Putamen (tissue), 1 donor: ENCODE measurements around the gene RALGPS1.

Source experiments
- DNase-seq: peaks from one replicate; pipeline ENCODE4 v3.0.0-alpha.2; 2016; ENCODE audit warnings: low spot score

RALGPS1 gene

DNA sequence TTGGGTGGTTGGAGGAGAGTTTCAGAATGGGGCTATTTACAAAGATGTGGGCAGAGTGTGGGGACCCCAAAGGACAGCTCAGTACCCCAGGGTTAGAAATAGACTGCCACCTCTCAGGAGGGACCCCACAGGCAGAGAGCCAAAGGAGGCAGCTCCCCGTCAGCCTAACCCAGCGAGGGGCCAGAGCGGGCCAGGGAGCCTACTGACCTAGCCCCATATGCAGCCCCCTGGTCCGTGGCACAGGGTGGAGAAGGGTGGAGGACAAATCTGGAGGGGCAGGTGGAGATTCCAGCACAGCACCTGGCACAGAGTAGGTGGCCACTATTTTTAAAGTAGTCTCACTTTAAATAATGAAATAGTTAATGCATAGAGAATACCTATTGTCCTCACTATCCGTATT, 275.0 kb downstream of the RALGPS1 start:
- DNase-seq = no peak

DNA sequence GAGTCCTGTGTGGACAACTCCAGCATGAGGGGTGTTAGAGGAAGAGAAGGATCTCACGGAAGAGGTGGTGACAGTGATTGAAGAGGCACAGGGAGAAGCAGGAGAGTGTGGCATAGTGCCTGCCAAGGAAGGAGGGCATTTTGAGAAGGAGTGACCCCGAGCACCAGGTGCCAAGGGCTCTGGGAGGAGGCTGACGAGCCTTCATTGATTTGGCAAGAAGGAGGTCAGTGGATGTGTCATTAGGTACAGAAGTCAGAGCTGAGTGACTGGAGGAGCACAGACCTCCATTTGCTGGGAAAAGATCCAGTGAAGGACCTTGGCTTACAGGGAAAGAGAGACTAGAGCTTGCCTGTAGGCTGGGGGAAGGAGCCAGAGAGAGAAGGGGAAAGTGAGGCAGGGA, 278.2 kb downstream of the RALGPS1 start:
- DNase-seq = no peak

DNA sequence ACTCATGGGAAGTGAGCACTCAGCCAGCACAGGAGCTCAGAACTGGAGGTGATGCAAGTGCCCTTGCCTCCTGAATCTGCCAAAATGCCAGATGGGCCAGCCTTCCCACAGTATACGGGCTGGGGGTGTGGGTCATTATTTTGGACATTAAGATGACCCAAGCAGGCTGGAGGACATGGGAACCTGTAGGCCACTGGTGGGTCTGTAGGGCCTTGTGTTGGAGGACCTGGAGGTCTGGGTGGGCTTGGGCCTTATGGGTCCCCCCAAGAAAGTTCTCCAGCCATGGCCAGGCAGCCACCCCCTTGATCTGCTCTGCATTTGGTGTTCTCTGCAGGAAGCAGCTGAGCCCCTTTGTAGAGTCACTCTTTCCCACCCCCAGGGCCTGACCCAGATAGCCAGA, 278.9 kb downstream of the RALGPS1 start:
- DNase-seq = no peak

- no peak for DNase-seq
Measured at GRCh38 chr9:127194881-127195713, 280.5 kb downstream of the RALGPS1 start.

DNA sequence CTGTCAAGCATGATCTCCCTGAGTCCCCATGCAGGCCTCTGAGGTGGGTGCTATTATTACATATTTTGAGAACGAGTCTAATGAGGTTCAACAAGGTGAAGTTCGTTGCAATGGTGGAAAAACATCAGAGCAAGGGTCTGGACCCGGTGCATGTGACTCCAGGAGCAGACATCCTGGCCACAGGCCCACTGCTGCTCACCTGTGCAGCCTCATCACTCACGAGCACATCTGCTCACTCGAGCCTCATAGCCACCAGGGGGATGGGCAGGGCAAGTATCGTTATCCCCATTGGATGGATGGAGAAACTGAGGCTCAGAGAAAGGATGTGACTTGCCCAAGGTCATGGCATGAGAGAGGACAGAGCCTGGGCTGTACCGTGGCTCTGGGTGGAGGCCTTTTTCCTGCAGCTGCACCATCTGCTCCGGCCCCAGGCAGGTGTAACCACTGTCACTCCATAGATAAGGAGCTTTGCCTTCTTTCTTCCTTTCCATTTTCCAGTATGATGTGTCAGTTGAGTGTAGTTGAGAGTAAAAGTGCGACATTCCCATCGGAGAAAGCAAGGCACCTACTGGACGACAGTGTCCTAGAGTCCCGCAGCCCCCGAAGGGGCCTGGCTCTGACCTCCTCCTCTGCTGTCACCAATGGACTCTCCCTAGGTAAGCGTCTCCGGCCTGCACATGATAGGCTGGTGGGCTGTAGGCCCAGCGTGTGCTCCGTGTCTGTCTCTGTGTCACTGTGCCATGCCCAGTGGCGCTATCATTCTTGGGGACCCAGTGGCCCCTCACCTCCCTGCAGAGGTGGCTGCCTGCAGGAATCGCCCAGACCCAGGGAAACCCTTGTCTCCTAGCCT, 281.6 kb downstream of the RALGPS1 start:
- DNase-seq = no peak

DNA sequence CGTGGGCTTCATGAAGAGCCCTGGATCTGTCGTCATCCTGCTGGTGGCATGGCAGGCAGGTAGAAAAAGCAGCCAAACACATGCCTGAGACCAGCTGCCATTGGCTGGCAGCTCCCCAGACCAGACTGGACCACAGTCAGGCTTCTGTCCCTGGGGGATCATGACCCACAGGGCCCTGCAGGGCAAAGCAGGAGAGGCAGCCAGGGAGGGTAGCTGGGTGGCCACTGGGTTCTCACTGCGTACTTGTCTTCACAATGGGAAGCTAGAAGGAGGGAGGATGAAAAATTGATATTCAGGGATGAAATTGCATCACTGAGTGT, 282.2 kb downstream of the RALGPS1 start:
- DNase-seq = no peak

DNA sequence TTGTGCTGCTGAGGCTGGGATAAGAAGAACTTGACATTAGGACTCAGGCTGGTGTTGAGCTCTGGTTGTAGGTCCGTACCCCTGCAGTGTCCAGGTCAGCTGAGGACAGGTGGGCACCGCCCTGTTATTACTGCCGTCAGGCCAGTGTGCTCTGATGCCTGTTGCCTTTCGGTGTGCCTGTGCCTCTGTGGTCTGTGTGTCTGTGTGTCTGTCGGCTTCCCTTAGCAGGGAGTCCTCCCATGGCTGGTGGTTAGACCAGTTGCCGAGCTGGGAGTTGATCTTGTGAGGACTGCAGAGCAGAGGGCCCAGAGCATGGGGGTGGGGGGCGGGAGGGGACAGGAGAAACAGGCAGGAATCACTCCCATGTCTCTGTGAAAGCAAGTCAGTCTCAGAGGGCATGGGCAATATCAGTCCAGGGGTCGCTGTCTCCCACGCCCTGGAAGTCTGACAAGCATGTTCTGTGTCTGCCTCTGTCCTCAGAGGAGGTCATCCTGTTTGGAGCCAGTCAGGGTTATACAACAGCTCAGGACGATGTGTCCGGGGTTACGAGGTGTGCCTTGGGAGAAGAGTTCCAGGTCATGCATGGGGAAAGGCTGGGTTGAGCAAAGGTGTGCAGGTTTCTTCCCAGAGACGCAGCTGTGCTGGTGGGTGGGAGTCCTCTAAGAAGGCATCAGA, 282.7 kb downstream of the RALGPS1 start:
- DNase-seq = no peak

GRCh38 chr9:127197861-127198430, 283.4 kb downstream of the RALGPS1 start:
- no peak for DNase-seq

GRCh38 chr9:127198587-127198986, 284.0 kb downstream of the RALGPS1 start:
- DNase-seq = no peak

DNA sequence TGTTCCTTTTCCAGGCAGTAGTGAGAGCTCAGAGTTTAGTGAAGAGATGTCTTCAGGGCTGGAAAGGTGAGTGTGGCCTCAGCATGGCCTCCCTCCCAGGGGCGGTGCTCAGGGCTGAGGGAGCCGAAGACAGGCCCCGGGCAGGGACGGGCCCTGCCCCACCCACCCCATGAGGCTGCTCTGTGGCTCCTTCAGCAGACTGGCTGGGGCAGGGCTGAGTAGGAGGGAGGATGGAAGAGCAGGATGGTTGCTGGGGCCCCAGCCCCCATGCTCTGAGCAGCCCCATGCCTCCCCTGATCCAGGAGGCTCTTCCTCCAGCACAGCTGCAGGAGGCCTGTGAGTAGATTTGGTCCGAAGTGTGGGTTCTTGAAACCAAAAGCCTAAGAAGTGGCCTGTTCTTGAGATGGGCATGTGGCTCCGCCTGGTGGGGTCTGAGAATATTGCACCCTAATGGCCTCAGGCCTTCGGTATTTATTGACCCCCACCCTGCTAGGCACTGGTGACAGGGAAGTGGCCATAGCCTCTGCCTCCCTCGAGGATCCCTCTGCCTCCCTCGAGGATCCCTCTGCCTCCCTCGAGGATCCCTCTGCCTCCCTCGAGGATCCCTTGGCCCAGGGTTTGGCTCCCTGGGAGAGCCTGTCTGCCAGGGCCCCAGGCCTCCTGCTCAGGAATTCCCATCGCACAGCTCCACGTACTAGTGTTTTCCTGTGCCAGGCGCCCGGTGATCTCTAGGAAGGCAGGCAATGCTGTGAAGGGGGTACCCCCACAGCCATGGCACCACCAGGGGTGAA, 284.6 kb downstream of the RALGPS1 start:
- DNase-seq = peak; percentile 72

GRCh38 chr9:127200106-127200862, 285.7 kb downstream of the RALGPS1 start:
- no peak for DNase-seq

DNA sequence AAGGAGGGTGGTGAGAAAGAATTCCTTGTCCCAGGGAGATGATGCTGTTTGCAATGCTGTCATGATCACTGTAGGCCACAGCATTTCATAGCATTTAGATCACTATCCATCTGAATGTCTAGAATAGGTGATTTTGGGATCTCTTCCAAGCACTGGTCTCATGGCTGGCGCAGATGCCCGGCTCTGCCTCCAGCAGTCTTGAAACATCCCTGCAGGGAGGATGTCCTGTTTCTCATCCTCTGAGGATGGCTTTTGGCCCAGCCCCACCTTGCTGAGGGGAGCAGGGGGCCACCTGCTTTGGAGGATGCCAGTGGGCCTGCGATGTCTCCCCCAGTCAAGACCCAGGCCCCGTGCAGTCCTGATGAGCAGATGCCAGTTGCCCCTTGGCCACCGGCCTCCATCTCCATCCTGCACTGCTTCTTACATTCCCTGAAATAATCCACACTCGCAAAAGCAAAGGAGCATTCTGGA, 286.5 kb downstream of the RALGPS1 start:
- DNase-seq = no peak

DNA sequence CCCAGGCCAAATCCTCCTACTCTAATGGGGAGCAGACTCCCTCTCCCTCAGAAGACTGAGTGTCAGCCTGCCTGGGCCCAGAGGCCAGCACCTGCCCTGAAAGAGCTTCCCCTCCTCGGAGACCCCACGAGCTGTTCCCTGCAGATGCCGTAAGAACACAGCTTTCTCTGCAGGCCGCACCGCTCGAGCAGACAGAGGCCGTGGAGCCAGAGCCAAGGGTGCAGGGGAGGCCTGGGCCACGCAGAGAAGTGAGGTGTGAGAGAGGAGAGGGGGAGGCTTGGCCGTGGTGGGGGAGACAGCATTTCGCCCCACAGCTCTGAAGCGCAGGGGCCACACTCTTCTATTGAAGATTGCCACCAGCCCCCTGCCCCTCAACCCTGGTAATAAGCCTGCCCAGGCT, 287.1 kb downstream of the RALGPS1 start:
- DNase-seq = no peak

DNA sequence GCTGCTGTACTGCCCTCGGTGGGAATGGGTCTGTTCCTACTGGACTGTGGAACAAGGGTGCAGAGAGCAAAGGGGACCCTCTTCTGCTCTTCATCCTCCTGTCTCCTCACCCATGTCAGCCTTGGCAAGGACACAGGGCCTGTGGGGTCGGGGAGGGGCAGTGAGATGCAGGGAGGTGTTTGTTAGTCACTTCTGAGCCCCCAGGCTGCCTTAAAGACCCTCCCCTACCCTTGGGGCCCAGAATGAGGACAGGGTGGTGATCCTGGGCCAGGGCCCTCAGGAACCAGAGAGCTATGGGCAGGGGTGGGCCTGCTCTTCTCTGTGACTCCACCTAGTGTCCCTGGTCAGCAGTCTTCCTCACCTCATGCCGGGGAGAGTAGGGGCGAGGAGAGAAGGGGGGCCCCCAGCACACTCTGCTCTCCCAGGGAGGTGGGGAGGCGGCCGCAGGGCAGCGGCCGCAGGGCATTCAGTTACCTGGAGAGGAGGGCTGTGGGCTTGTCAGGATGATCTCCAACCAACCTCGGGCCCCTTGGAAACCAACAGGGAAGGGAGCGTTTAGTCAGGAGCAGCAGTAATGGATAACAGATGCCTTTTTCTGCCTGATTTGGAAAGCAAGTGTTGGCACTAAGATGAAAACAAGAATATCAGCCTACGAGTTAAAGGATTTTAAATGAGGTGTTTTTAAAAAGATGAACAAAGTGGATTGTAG, 288.0 kb downstream of the RALGPS1 start:
- no peak for DNase-seq

DNA sequence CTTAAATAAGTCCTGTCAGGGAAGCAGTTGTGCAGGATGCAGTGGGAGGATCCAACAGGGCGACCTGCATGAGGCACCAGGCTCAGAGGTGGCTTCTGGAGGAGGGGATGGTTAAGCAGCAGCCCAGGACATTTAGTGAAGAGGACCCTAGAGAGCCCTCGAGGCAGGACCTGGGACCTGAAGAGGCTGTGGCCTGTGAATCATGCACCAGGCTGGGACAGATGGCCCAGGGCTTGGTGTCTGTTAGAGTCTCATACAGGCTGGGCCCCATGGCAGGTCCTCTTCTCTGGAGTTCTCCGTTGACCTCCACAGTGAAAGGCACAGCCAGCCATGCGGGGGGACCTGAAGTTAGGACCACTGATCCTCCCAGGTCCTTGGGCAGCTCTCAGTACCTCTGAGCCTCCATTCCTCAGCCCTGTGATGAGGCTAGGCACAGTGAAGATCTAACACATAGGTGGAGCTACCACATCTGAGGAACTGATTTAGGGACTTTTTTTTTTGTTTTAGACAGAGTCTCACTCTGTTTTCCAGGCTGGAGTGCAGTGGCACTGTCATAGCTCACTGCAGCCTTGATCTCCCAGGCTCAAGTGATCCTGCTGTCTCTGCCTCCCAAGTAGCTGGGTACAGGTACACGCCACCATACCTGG, 289.2 kb downstream of the RALGPS1 start:
- DNase-seq = no peak

DNA sequence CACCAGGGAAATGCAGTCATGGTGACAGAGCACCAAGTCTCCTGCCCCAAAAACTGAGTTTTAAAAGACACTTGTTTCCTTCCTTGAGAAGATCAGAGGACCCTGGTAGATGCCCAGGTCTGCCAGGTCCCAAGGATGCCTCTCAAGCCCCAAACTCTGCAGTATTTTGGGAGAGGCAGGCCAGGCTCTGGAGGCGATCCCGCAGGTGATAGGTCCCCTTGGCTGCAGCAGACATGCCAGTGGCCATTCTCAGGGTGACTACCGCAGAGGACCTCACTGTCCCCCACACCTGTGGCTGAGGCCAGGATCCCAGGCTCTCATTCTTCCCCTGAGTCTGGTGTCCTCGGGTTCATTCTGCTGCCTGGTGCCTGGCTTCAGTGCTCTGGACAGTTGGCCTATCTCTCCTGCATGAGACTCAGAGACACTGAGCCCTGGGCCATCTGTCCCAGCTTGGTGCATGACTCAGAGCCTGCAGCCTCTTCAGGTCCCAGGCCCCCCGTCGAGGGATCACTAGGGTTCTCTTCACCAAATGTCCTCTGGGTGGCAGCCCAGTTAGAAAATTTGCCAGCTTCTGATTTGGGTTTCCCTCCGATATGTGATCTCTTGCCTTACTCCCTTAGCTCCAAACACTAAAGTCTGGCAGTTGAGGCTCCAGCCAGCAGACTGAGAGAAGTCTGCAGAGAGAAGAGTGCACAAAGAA, 290.3 kb downstream of the RALGPS1 start:
- DNase-seq = no peak

GRCh38 chr9:127205952-127206351, 291.4 kb downstream of the RALGPS1 start:
- no peak for DNase-seq

GRCh38 chr9:127206666-127207065, 292.1 kb downstream of the RALGPS1 start:
- no peak for DNase-seq
